HEK293 (cell line): ENCODE measurements around the gene SCUBE3.
A peak's percentile ranks its signal among the peaks of the same experiment; 100 is the strongest.

ENCODE experiments used
- CTCF ChIA-PET: fragments of 350-600 bp; formaldehyde crosslinking; extraction: SDS; loops from one replicate; lab custom pipeline; 2021; ENCODE audit warnings: antibody characterized with exemption; lab: Yijun Ruan, JAX
- POLR2A ChIA-PET: fragments of 300-600 bp; formaldehyde crosslinking; extraction: SDS; loops from one replicate; lab custom pipeline; 2020; ENCODE audit warnings: antibody characterized with exemption, inconsistent platforms; lab: Yijun Ruan, JAX
- H3K27ac ChIP-seq: fragments of 200-500 bp; sonication (Bioruptor generic); 2 replicates; pipeline ENCODE4 v1.5.1; 2014; ENCODE audit warnings: low read depth, low read length, control low read depth, inconsistent platforms; ENCODE audit errors: extremely low read depth
- H3K36me3 ChIP-seq, 2 experiments: fragments of 200-500 bp in 1 of 2; sonication (Bioruptor generic) in 1 of 2; 1 replicate in 1 of 2; 2 replicates in 1 of 2; pipeline ENCODE4 v1.5.1; 2014 to 2017; ENCODE audit warnings: inconsistent platforms in 2 of 2, low read length in 2 of 2; ENCODE audit not compliant: control insufficient read depth in 2 of 2, insufficient read depth in 1 of 2
- H3K4me1 ChIP-seq: fragments of 200-500 bp; sonication (Bioruptor generic); 2 replicates; pipeline ENCODE4 v1.5.1; 2014; ENCODE audit warnings: mild to moderate bottlenecking, low read length, inconsistent platforms; ENCODE audit not compliant: control insufficient read depth, insufficient read depth
- H3K4me3 ChIP-seq: 2 replicates; pipeline ENCODE4 v1.5.1; 2011; ENCODE audit warnings: low read depth, mild to moderate bottlenecking, control low read depth, low read length, moderate library complexity
- H3K9me3 ChIP-seq: fragments of 200-500 bp; sonication (Bioruptor generic); 2 replicates; pipeline ENCODE4 v1.5.1; 2014; ENCODE audit warnings: low read depth, low read length, inconsistent platforms; ENCODE audit not compliant: control insufficient read depth, insufficient read depth
- BCL6B ChIP-seq: fragments of 450-650 bp; formaldehyde crosslinking; IDR thresholded peaks from 2 replicates; pipeline ENCODE4 v1.5.1; 2017; ENCODE audit warnings: missing biosample characterization, missing genetic modification characterization
- GLI2 ChIP-seq: fragments of 450-650 bp; formaldehyde crosslinking; IDR thresholded peaks from 2 replicates; pipeline ENCODE4; 2017; ENCODE audit warnings: missing biosample characterization, missing genetic modification characterization, low read depth, borderline replicate concordance
- GLIS1 ChIP-seq: fragments of 450-650 bp; formaldehyde crosslinking; IDR thresholded peaks from 2 replicates; pipeline ENCODE4 v1.5.1; 2016; ENCODE audit warnings: missing biosample characterization, missing genetic modification characterization
- GLIS2 ChIP-seq: fragments of 450-650 bp; formaldehyde crosslinking; IDR thresholded peaks from 2 replicates; pipeline ENCODE4 v1.5.1; 2016; ENCODE audit warnings: missing biosample characterization, missing genetic modification characterization
- PRDM10 ChIP-seq: fragments of 450-650 bp; formaldehyde crosslinking; IDR thresholded peaks from 2 replicates; pipeline ENCODE4 v1.5.1; 2016; ENCODE audit warnings: missing biosample characterization, missing genetic modification characterization
- PRDM6 ChIP-seq: fragments of 450-650 bp; formaldehyde crosslinking; IDR thresholded peaks from 2 replicates; pipeline ENCODE4 v1.5.1; 2017; ENCODE audit warnings: missing biosample characterization, missing genetic modification characterization
- SCRT1 ChIP-seq: fragments of 450-650 bp; formaldehyde crosslinking; IDR thresholded peaks from 2 replicates; pipeline ENCODE4 v1.5.1; 2016; ENCODE audit warnings: missing biosample characterization, missing genetic modification characterization, borderline replicate concordance
- SCRT2 ChIP-seq: fragments of 450-650 bp; formaldehyde crosslinking; IDR thresholded peaks from 2 replicates; pipeline ENCODE4 v1.5.1; 2016; ENCODE audit warnings: missing biosample characterization, missing genetic modification characterization
- ZIC2 ChIP-seq: fragments of 450-650 bp; formaldehyde crosslinking; IDR thresholded peaks from 2 replicates; pipeline ENCODE4 v1.5.1; 2016; ENCODE audit warnings: missing biosample characterization, missing genetic modification characterization
- ZNF10 ChIP-seq: fragments of 450-650 bp; formaldehyde crosslinking; IDR thresholded peaks from 2 replicates; pipeline ENCODE4 v1.5.1; 2017; ENCODE audit warnings: missing biosample characterization, missing genetic modification characterization
- ZNF292 ChIP-seq: fragments of 450-650 bp; formaldehyde crosslinking; IDR thresholded peaks from 2 replicates; pipeline ENCODE4 v1.5.1; 2016; ENCODE audit warnings: low read depth, missing biosample characterization, missing genetic modification characterization, borderline replicate concordance
- ZNF335 ChIP-seq: fragments of 450-650 bp; formaldehyde crosslinking; conservative IDR thresholded peaks from 2 replicates; pipeline ENCODE4 v1.5.1; 2016; ENCODE audit warnings: missing biosample characterization, missing genetic modification characterization
- ZNF544 ChIP-seq: fragments of 450-650 bp; formaldehyde crosslinking; IDR thresholded peaks from 2 replicates; pipeline ENCODE4 v1.5.0; 2017; ENCODE audit warnings: missing biosample characterization, missing genetic modification characterization
- ZNF560 ChIP-seq: fragments of 450-650 bp; formaldehyde crosslinking; IDR thresholded peaks from 2 replicates; pipeline ENCODE4 v1.5.1; 2017; ENCODE audit warnings: missing biosample characterization, missing genetic modification characterization, borderline replicate concordance
- ZSCAN16 ChIP-seq: fragments of 450-650 bp; formaldehyde crosslinking; IDR thresholded peaks from 2 replicates; pipeline ENCODE4 v1.5.1; 2016; ENCODE audit warnings: missing biosample characterization, missing genetic modification characterization

The SCUBE3 gene

GRCh38 chr6:35184580-35185301 lies 29.0 kb upstream of the SCUBE3 start:
- Histone ChIP-seq H3K9me3 (no peaks in the 10 kb centered on the region), H3K4me3 (no peak overlapping the region)
- POLR2A ChIA-PET = interaction anchor here (0.5 kb wide), 1 partner anchor 27 kb away, joined by 3 read pairs; no protein-coding TSS in a partner anchor
- TF ChIP-seq SCRT1 (tag by site-specific recombination) (peak; percentile 74), ZNF560 (tag by site-specific recombination) (no peak), SCRT2 (peak; percentile 87), GLIS2 (no peak), PRDM10 (peak; percentile 50)
- TF ChIP-seq, all 188 proteins: peak for 3
- peaks cover 8% of the 10 kb centered on the region for H3K4me1 ChIP-seq
- H3K36me3 ChIP-seq = no peaks in the 10 kb centered on the region
- CTCF ChIA-PET = interaction anchor here (1.2 to 1.3 kb wide), 2 partner anchors 22 to 45 kb away, joined by 3 to 6 read pairs; no protein-coding TSS in a partner anchor
- H3K27ac ChIP-seq = no peak overlapping the region

- no peaks in the 10 kb centered on the region for H3K9me3 ChIP-seq
- peaks cover 8% of the 10 kb centered on the region for H3K4me1 ChIP-seq
- H3K36me3 ChIP-seq = no peaks in the 10 kb centered on the region
- CTCF ChIA-PET = interaction anchor here (1.4 kb wide), 1 partner anchor 55 kb away, joined by 3 read pairs; no protein-coding TSS in a partner anchor
- H3K27ac ChIP-seq = no peak overlapping the region
- POLR2A ChIA-PET = interaction anchor here (0.5 kb wide), 1 partner anchor 28 kb away, joined by 3 read pairs; no protein-coding TSS in a partner anchor
- H3K4me3 ChIP-seq = no peak overlapping the region
- TF ChIP-seq GLIS1 (tag by site-specific recombination) (peak; percentile 90), ZNF335 (peak; percentile 88), ZNF544 (no peak), ZIC2 (peak; percentile 81)
Observed at GRCh38 chr6:35185302-35185681, 28.5 kb upstream of the SCUBE3 start.

GRCh38 chr6:35185971-35186370 lies 27.8 kb upstream of the SCUBE3 start:
- CTCF ChIA-PET = interaction anchor here (0.6 to 1.4 kb wide), 3 partner anchors 11 to 55 kb away, joined by 3 to 6 read pairs (median 4); no protein-coding TSS in a partner anchor
- Histone ChIP-seq H3K4me3 (no peak overlapping the region), H3K9me3 (no peaks in the 10 kb centered on the region)
- TF ChIP-seq GLI2 (tag by site-specific recombination) (no peak), BCL6B (0 out of 2 replicates have a peak, but pooled peaks have one; percentile 25)
- TF ChIP-seq, all 188 proteins: peak for 1
- POLR2A ChIA-PET = no interaction called here
- Histone ChIP-seq H3K36me3 (no peaks in the 10 kb centered on the region), H3K4me1 (peaks cover 8% of the 10 kb centered on the region), H3K27ac (no peak overlapping the region)

- Histone ChIP-seq H3K4me1 (peaks cover 3% of the 10 kb centered on the region), H3K4me3 (no peak overlapping the region), H3K36me3 (no peaks in the 10 kb centered on the region), H3K27ac (no peak overlapping the region), H3K9me3 (no peaks in the 10 kb centered on the region)
- ChIA-PET CTCF (interaction anchor here (1.3 to 1.4 kb wide), 2 partner anchors 18 to 54 kb away, joined by 3 to 6 read pairs; no protein-coding TSS in a partner anchor), POLR2A (no interaction called here)
- TF ChIP-seq PRDM10 (no peak), ZNF10 (tag by site-specific recombination) (no peak), ZSCAN16 (no peak), ZNF292 (tag by site-specific recombination) (no peak), PRDM6 (no peak)
Observed at GRCh38 chr6:35186571-35186970, 27.2 kb upstream of the SCUBE3 start.
